Activated gamma-delta T cell treated with Interleukin-2 at 50 U/mL for 16 hours (primary cell): ENCODE measurements around the gene IL1RAPL1.
"Not testable (repeated sequence)": the region's sequence is repeated elsewhere in the genome, so short reads cannot be mapped to it uniquely, and the experiment has no call there.

Experiments
- DNase-seq: peaks from one replicate; pipeline ENCODE4 v3.0.0-alpha.2; 2020

IL1RAPL1 gene

GRCh38 chrX:28800671-28801070, 213.4 kb downstream of the IL1RAPL1 start:
- DNase-seq: not testable (repeated sequence)

DNA sequence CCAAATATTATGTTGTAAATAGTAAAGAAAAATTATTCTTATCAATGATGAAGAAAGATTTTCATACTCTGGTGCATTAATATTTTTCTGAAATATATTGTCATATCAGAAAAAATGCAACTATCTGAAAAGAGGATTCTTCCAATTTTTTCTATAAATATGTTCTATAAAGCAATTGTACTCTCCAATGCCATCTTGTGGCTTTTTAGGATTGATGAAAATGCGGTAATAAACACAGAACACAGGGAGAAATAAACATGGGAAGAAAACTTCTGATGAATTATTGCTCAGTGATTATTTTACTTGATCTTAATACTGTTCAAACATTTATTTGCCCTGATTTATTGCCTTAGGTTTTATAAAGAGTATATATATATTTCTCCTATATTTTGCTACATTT, 215.4 kb downstream of the IL1RAPL1 start:
- DNase-seq: no peak

- DNase-seq: no peak
Observed at GRCh38 chrX:28835991-28836390, 248.7 kb downstream of the IL1RAPL1 start.

GRCh38 chrX:28843817-28844216, 256.6 kb downstream of the IL1RAPL1 start:
- no peak for DNase-seq

DNA sequence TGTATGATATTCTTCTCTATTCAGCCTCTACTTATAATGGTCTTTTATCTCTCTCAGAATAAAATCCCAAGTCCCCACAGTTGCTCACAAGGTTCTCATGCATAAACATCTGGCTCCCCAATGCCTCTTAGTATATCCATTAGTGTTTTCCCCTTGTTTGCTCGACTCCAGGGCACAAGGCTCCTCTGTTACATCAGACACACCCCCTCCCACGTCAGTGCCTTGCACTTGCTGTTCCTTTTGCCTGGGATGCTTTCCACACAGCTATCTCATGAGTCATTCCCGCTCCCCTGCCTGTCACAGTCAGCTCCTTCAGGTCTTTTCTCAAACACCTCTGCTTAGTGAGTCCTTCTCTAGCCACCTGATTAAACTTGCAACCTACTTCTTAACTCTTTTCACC, 260.2 kb downstream of the IL1RAPL1 start:
- no peak for DNase-seq

GRCh38 chrX:28848707-28849106, 261.5 kb downstream of the IL1RAPL1 start:
- DNase-seq: no peak

- DNase-seq: no peak
Observed at GRCh38 chrX:28850955-28851354, 263.7 kb downstream of the IL1RAPL1 start.

DNA sequence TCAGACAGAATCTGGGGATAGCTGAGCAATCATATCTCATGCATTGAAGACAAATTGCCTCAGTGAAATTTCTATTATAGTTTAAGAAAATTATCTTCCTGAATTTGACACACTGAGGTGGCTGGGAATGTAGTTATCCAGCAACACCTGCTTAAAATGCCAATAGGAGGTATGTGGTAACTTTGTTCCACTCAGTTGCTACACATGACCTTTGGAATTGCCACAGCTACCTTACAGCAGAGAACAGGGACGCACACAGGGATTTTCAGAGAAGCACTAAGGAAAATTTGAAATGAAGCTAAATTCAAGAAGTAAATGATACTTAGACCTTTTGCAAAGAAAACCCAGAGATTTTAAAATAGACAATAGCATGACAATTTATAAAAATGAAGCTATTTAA, 264.6 kb downstream of the IL1RAPL1 start:
- DNase-seq: no peak

DNA sequence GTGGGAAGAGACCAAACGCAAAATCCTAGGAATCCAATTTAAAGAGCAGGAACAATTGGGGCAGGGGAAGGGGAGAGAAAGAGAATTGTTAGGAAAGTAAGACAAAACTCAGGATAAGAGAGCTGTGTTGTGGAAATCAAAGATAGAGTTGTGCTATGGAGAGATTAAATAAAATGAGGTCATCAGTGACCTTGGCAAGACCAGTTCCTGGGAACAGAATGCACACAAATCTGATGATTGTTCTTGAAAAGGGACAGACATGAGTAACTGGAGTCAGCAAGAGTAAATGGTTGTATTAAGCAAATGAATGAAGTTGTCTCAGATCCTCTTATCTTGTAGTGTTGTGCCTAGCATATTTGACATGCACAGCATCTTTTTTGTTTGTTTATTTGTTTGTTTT, 267.4 kb downstream of the IL1RAPL1 start:
- DNase-seq: no peak

DNA sequence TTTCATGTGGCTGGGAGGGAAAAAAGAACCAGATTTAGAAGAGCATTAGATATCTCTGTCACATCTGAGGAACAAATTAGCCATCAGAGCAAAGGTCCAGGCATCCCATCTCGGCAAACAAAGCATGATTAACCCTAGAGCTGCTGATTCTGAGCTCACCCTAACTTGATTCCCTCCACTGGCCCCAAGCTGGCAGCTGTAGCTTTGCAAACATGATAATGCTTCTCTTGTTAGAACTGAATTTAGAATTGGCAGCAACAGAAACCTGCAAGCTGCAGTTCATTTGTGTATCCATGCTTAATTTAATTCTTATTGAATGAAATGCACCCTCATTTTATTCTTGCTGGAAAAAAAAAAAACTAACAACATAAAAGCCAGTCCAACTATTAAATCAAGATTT, 289.2 kb downstream of the IL1RAPL1 start:
- no peak for DNase-seq

GRCh38 chrX:28876901-28877300, 289.7 kb downstream of the IL1RAPL1 start:
- DNase-seq: no peak

DNA sequence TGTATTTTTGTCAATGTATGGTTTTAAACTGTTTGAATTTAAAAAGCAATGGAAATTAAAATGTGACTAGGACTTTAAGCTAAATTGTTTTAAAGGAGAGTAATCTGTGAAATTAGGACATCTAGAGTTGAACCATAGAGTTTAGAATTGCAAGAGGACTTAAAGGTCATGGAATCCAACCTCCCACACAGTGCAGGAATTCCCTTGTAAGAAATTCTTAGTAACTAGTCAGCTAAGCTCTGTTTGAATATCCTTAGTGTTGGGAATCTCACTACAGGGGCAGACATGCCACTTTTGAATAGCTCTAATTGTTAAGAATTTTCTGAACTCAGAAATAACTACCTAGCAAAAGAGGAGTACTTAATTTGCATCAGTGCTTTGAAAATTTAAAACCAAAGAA, 292.9 kb downstream of the IL1RAPL1 start:
- DNase-seq: no peak

DNA sequence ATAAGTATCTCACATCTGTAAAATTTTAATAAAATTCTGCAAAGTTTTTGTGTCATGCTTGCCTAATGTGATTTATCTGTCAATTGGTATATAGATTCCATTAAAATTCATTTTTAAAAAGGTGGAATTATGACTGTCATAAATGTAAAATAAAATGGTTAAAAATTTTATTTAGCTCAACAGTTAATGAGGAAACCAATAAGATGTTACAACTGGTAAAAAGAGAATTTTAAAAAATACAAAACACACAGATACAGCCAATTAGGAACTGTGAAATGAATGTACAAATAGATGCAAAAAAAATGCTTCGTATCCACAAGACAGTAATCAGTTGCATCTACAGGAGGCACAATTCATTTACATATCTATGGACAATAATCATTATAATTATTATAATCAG, 297.6 kb downstream of the IL1RAPL1 start:
- DNase-seq: no peak

GRCh38 chrX:28888416-28888815, 301.2 kb downstream of the IL1RAPL1 start:
- DNase-seq: no peak

GRCh38 chrX:28889591-28890090, 302.4 kb downstream of the IL1RAPL1 start:
- DNase-seq: no peak

GRCh38 chrX:28901637-28902036, 314.4 kb downstream of the IL1RAPL1 start:
- no peak for DNase-seq

DNA sequence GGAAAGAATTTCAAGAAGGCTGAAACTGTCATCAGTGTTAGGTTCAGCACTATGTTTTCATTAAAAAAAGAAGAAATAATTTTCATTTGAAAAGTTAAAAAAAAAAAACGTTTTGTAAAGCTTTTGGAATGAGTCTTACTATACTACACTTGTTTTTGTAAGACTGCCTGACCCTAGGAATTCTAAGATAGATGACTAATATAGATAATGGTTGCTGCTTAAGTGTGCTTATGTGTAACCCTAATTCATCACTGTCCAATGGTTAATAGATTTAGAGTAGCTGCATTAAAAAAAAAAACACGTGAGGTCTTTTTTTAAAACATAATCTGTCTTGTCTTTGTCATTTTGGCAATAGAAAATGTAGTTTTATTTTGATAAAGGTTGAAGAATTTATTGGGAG, 323.2 kb downstream of the IL1RAPL1 start:
- DNase-seq: no peak

DNA sequence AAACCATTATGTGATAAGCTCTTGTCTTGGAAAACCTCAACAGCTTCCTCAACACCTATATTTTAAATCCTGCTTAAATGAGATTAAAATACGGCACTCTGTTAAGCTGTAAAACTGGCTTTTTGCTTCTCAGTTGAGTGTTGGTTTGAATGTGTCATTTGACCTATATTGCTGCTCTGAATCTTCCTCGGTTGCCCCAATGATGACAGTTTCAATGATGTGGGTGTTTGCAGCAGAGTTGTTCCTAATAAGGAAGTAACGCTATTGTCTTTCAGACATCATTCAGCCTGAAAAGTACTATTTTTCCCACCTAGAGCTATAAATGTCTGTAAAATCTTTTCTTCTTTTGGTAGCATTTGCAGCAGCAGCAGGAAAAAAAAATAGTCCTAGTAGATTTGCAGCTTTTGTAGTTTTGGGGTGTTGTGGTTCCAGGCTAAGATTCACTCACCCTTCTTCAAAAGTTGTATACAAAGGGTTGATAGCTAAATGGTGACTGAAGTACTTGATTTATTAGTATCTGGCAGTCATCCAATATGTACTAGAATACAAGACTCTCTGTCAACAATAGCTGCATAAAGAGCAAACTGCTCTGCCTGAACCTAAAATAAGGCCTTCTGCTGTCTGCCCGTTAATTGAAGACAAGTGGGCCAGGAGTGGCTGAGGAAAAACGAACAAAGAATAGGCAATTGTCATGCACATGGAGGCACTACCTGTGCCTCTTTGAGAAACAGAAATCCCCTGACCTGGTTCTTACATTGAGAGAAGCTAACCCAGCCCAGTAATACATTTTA, 333.1 kb downstream of the IL1RAPL1 start:
- DNase-seq: no peak

DNA sequence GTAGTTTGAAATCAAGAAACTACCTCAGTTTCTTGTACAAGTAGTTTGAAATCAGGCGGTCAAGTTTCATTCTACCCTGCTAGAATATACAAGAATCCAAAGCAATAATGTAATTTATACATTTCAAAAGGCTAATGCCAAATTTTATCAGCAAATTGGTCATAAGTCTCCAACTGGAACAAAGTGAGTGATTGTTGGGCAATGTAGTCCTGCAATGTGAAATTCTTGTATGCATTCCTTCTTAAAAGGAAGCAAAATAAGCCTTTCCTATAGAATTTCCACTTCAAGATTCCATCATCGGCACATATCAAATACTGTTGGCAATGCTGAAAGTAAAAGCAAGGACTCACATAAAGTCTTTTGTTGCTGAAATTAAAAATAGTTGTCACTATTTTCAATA, 334.9 kb downstream of the IL1RAPL1 start:
- no peak for DNase-seq

GRCh38 chrX:28946846-28947245, 359.6 kb downstream of the IL1RAPL1 start:
- no peak for DNase-seq

DNA sequence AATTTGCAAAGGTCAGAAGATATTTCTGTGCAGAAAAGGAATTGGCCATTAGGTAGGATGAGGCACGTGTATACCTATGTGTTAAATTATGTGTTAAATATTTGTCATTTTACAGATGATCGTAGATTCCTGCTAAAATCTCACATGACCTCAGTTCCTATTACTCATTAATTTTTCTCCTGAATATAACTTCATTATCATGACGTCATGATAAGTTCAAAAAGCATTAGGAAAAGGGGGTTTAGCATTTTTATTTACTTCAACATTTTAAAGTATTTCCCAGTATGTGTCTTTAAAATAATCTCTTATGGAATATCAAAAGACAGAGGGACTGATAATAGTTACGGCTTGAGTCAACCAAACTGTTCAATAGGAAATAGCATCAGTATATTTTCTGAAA, 372.8 kb downstream of the IL1RAPL1 start:
- no peak for DNase-seq

DNA sequence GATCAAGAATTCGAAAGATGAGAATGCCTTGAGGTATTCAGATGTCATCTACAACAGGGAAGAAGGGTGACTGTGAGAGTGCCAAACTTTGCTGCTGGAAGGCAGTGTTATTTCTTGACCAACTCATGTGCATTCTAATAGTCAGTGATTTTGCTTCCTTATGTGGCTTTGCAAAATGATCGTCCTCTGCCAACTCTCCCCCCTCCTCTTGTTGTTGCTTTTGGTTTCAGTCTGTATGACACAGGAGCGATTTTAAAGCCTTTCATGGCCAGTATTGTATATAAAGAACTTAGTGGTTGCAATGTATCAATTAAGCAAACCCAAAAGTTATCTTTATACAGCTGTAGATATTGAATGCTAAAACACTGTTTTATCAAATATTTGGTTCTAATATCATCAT, 379.1 kb downstream of the IL1RAPL1 start:
- DNase-seq: no peak

GRCh38 chrX:28969126-28969525, 381.9 kb downstream of the IL1RAPL1 start:
- no peak for DNase-seq

- DNase-seq: no peak
Observed at GRCh38 chrX:28979877-28980276, 392.6 kb downstream of the IL1RAPL1 start.

DNA sequence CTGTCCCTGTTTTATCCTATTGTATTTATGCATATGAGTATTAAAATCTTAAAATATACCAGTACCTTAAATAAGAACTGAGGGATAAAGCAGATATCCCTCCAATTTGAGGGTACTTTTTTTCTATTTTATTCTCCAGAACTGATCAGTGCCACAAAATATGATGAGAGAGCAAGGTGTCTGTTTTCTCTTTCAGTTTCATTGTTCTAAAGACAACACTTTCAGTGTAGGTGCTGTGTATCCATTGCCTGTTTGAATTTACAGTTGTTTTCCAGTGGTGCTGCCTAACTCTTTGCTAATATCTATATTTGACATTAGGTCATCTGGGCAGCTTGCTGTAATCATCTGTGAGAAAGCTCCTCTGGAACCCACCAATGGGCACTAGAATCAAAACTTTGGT, 394.7 kb downstream of the IL1RAPL1 start:
- DNase-seq: no peak
